ENCODE data around the gene INTS1.

The INTS1 gene, protein sequence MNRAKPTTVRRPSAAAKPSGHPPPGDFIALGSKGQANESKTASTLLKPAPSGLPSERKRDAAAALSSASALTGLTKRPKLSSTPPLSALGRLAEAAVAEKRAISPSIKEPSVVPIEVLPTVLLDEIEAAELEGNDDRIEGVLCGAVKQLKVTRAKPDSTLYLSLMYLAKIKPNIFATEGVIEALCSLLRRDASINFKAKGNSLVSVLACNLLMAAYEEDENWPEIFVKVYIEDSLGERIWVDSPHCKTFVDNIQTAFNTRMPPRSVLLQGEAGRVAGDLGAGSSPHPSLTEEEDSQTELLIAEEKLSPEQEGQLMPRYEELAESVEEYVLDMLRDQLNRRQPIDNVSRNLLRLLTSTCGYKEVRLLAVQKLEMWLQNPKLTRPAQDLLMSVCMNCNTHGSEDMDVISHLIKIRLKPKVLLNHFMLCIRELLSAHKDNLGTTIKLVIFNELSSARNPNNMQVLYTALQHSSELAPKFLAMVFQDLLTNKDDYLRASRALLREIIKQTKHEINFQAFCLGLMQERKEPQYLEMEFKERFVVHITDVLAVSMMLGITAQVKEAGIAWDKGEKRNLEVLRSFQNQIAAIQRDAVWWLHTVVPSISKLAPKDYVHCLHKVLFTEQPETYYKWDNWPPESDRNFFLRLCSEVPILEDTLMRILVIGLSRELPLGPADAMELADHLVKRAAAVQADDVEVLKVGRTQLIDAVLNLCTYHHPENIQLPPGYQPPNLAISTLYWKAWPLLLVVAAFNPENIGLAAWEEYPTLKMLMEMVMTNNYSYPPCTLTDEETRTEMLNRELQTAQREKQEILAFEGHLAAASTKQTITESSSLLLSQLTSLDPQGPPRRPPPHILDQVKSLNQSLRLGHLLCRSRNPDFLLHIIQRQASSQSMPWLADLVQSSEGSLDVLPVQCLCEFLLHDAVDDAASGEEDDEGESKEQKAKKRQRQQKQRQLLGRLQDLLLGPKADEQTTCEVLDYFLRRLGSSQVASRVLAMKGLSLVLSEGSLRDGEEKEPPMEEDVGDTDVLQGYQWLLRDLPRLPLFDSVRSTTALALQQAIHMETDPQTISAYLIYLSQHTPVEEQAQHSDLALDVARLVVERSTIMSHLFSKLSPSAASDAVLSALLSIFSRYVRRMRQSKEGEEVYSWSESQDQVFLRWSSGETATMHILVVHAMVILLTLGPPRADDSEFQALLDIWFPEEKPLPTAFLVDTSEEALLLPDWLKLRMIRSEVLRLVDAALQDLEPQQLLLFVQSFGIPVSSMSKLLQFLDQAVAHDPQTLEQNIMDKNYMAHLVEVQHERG (N-terminal part only)

DNA sequence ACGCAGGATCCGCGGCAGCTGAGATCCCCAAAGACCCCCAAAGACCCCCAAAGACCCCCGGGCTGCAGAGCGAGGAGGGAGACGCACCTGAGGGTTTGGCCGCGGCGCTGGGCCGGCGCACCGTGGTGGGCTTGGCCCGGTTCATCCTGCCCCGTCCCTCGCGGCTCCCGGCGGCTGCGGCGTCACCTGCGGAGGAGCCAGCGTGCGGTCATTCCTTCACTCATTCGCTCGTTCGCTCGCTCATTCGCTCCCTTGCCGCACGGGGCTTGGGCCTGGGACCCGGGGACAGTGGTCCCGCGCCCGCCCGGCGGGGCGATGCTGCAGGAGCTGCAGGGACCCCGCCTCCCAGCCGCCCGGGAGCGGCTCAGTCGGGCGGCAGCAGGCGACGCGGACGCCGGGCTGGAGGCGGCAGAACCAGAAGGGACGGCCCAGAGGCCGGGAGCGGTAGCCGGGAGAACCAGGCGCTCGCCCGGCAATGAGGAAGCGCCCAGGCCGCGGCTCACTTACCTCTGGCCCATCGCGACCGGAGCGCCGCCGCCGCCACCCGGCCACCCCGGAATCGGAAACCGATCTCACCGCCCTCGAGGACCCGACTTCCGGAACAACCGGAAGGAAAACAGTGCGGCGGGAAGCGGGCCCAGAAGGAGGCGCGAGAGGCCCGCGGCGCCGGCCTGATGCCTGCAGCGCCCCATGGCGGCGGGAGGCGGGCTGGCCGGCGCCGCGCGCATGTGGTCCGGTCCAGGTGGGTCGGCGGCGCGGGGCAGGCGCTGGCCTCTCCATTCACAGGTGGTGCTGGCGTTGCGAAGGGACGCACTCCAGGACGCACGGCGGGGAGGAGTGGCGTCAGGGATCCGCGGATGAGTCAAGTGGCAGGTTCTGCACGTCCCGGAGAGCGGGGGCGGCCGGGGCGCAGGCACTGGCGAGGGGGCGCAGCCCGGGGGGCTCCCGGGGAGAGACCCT is at the start of gene INTS1:
Gene INTS1, minus strand, starts transcription at position 574 of the 960 bp plus-strand sequence. Its CDS starts 429 bp downstream, at position 145.
- TF ChIP-seq, protein P1, sequence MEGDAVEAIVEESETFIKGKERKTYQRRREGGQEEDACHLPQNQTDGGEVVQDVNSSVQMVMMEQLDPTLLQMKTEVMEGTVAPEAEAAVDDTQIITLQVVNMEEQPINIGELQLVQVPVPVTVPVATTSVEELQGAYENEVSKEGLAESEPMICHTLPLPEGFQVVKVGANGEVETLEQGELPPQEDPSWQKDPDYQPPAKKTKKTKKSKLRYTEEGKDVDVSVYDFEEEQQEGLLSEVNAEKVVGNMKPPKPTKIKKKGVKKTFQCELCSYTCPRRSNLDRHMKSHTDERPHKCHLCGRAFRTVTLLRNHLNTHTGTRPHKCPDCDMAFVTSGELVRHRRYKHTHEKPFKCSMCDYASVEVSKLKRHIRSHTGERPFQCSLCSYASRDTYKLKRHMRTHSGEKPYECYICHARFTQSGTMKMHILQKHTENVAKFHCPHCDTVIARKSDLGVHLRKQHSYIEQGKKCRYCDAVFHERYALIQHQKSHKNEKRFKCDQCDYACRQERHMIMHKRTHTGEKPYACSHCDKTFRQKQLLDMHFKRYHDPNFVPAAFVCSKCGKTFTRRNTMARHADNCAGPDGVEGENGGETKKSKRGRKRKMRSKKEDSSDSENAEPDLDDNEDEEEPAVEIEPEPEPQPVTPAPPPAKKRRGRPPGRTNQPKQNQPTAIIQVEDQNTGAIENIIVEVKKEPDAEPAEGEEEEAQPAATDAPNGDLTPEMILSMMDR (IDR thresholded peaks at IDR 0.05; ENCODE audit: insufficient read depth, low read depth, low read length, missing control alignments): peak; percentile 81
- peak; percentile 95 for DNase-seq (ENCODE audit: low read depth)
- H3K4me3 ChIP-seq (ENCODE audit: low read depth, low read length): peak within 1 kb of the TSS; percentile 79

DNA sequence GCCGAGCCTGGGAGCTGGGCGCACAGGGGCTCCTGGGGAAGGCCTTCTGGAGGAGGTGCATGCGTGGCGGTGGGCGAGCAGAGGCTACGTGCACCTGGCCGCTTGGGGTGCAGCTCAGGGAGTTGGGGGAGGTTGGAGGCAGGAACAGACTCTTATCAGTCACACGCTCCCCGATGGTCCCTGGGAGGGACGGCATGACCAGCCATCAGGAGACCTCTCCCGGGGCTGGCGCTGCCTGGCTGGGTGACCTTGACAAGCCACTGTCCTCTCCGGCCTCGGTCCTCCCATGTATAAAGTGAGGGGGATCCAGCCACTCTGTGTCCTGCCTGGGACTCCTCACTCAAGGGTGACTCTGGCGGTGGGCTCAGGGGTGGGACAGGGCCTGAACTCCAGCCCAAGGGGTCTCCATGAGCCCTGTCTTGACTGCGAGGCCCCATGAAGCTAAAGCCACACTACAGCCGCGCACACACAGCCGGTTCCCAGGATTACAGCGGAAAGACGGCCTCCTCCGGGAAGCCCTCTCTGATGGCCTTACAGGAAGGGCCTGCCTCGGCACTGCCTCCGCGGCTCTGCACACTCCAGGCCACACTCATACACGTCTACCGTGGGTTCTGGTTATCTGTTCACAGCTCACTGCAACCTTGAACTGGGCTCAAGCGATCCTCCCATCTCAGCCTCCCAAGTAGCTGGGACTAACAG is 49.5 kb upstream of the INTS1 start:
- no peak for DNase-seq (ENCODE audit: low read depth)
- H3K4me3 ChIP-seq (ENCODE audit: low read depth, low read length): no peak overlapping the region
- TF ChIP-seq, protein P1 (IDR thresholded peaks at IDR 0.05; ENCODE audit: insufficient read depth, low read depth, low read length, missing control alignments): no peak

DNA sequence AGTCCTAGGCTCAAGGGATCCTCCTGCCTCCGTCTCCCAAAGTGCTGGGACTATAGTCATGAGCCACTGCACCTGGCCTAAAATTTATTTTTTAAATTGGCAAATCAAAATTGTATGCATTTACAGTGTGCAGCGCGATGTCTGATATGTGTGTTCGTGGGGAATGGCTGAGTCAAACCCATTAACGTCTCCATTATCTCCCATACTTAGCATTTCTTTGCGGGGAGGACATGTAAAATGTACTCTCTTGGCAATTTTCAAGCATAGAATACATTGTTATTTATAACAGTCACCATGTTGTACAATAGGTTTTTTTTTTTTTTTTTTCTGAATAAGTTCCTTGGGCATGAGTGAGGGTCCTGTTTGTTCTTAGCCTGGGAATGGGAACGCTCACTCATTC is 48.0 kb upstream of the INTS1 start:
- TF ChIP-seq, protein P1 (IDR thresholded peaks at IDR 0.05; ENCODE audit: insufficient read depth, low read depth, low read length, missing control alignments): no peak
- no peak overlapping the region for H3K4me3 ChIP-seq (ENCODE audit: low read depth, low read length)
- no peak for DNase-seq (ENCODE audit: low read depth)

DNA sequence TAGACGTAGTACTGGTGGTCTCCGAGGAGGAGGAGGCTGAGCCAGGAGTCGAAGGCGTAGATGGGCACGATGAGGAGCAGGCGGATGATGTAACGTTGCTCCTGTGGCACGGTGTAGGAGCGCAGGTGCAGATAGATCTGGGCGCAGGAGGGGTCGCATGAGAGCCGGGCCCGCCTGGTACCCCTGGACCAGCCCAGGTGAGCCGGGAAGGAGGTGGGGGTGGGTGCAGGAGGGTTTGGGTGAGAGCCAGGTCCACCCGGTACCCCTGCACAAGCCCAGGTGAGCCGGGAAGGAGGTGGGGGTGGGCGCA is 46.6 kb upstream of the INTS1 start:
- TF ChIP-seq, protein P1 (IDR thresholded peaks at IDR 0.05; ENCODE audit: insufficient read depth, low read depth, low read length, missing control alignments): no peak
- no peak overlapping the region for H3K4me3 ChIP-seq (ENCODE audit: low read depth, low read length)
- DNase-seq (ENCODE audit: low read depth): no peak

DNA sequence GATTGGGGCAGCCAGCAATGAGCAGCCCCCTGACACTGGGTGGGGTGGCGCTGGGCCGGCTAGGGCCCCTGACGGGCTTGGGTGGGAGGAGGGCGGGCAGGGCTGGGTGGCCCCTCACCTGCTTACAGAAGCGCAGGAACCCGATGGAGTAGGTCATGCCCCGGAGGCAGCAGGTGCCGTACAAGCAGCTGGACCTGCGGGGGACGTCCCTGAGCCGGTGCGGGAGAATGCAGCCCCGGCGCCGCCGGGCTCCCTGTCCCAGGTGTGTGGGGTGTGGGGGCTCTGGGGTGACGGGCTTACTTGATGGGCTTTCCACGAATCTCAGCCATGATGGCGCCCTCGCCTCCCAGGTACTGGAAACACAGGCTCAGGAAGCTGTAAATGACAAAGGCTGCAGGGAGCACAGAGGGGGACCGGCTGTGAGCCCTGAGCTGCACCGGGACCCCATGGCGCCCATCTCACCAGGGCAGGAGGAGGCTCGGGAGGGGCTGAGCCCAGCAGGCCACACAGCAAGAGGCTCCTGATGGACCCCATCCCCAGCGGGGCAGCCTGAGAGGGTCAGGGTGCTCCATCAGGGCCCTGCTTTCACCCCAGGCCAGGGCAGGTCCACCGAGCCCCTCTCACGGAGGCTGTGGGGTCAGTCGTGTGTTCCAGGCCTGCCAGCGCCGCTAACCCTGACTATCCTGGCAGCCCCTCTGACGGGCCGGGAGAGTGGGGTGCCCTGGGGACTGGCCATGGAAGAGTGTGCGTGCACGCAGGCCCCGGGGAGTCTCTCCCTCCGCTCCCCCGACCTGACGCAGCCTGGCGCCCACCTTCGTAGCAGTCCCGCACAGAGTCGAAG is 46.0 kb upstream of the INTS1 start:
- DNase-seq (ENCODE audit: low read depth): no peak
- H3K4me3 ChIP-seq (ENCODE audit: low read depth, low read length): no peak overlapping the region
- TF ChIP-seq, protein P1 (IDR thresholded peaks at IDR 0.05; ENCODE audit: insufficient read depth, low read depth, low read length, missing control alignments): no peak

All from GM12865 (cell line).